ENCODE results near the gene TXNRD1.
A peak's percentile ranks its signal among the peaks of the same experiment; 100 is the strongest.

Gene TXNRD1

DNA sequence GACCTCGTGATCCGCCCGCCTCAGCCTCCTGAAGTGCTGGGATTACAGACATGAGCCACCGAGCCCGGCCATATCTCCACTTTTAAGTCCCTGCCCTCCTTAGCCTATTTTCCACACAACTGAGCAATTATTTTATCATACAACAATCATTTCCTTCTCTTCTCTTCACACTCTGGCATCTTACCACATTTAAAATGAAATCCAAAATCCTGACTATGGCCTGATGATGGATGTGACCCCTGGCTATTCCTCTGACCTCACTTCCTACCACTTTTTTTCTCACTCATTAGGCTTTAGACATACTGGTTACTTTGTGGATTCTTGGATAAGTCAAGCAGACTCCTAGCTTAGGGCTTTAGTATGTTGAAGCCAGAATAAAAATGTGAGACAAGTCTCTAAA is 66.1 kb downstream of the TXNRD1 start:
- TF ChIP-seq, protein P1, sequence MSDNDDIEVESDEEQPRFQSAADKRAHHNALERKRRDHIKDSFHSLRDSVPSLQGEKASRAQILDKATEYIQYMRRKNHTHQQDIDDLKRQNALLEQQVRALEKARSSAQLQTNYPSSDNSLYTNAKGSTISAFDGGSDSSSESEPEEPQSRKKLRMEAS (IDR thresholded peaks at IDR 0.05; ENCODE audit: low read depth, low read length), result no peak
- no peak for DNase-seq (ENCODE audit: low read depth)
- no peak overlapping the region for H3K4me3 ChIP-seq (ENCODE audit: low read depth, low read length)

DNA sequence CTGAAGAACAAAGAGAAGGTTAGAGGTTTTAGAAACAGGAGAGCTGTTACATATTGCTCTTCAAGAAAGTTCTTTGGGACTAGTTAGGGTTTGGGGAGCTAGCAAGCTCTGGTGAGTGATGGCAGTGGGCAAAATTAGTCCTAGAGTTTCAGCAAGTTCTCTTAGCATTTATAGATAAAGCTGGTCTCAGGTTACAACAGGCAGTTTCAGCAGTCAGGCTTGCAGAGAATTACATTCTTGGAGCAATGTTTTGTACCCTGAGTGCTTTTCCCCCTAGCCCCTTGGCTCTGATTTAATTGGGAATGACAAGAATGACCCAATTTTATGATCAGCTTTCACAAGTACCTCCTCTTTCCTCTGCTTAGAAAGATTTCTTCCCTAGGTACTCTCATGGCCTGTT is 66.5 kb downstream of the TXNRD1 start:
- H3K4me3 ChIP-seq (ENCODE audit: low read depth, low read length), result no peak overlapping the region
- no peak for TF ChIP-seq MYC (IDR thresholded peaks at IDR 0.05; ENCODE audit: low read depth, low read length)
- DNase-seq (ENCODE audit: low read depth), result no peak

DNA sequence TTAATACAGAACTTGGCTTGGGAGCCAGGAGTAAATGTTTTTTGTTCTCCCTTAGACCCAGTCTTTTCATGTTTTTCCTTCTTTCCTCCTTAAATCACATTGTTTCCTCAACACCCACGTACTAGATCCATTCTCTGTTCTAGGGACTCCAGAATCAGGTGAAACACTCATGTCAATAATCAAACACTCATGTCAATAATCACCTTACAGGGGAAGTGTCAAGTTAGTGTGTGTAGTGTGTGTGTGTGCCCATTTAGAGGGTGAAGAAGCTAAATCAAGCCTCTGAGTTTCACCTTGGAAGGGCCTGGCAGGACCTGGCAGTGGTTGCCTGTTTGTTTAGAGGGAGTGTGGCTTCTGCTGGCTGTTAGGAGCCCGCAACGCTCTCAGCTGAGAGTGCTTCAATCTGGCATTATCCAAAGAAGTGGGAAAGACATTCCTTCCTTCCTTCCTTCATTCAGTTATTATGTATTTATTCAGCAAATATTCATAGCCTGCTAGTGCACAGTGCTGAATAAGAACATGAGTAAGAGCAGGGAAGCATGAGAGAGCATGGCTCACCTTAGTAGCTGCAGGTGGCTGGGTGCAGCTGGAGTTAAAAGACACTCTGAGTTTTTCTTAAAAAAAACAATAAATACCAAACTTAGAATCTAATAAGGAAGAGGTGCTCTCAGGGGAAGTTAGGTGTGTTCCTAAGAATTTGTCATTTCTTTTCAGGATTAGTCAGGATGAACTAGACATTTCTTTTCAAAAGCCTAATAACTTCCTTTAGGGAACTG is 70.3 kb downstream of the TXNRD1 start:
- TF ChIP-seq MYC (IDR thresholded peaks at IDR 0.05; ENCODE audit: low read depth, low read length) (no peak), POLR2A (IDR thresholded peaks at IDR 0.05; ENCODE audit: extremely low read depth, insufficient read length) (no peak)
- TF ChIP-seq, protein P2, sequence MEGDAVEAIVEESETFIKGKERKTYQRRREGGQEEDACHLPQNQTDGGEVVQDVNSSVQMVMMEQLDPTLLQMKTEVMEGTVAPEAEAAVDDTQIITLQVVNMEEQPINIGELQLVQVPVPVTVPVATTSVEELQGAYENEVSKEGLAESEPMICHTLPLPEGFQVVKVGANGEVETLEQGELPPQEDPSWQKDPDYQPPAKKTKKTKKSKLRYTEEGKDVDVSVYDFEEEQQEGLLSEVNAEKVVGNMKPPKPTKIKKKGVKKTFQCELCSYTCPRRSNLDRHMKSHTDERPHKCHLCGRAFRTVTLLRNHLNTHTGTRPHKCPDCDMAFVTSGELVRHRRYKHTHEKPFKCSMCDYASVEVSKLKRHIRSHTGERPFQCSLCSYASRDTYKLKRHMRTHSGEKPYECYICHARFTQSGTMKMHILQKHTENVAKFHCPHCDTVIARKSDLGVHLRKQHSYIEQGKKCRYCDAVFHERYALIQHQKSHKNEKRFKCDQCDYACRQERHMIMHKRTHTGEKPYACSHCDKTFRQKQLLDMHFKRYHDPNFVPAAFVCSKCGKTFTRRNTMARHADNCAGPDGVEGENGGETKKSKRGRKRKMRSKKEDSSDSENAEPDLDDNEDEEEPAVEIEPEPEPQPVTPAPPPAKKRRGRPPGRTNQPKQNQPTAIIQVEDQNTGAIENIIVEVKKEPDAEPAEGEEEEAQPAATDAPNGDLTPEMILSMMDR (IDR thresholded peaks at IDR 0.05; ENCODE audit: low read depth, low read length), result no peak
- TF ChIP-seq, protein P1 (IDR thresholded peaks at IDR 0.05; ENCODE audit: low read depth, low read length), result no peak
- no peak for DNase-seq (ENCODE audit: low read depth)
- peak overlapping the region; percentile 73 for H3K4me3 ChIP-seq (ENCODE audit: low read depth, low read length)

DNA sequence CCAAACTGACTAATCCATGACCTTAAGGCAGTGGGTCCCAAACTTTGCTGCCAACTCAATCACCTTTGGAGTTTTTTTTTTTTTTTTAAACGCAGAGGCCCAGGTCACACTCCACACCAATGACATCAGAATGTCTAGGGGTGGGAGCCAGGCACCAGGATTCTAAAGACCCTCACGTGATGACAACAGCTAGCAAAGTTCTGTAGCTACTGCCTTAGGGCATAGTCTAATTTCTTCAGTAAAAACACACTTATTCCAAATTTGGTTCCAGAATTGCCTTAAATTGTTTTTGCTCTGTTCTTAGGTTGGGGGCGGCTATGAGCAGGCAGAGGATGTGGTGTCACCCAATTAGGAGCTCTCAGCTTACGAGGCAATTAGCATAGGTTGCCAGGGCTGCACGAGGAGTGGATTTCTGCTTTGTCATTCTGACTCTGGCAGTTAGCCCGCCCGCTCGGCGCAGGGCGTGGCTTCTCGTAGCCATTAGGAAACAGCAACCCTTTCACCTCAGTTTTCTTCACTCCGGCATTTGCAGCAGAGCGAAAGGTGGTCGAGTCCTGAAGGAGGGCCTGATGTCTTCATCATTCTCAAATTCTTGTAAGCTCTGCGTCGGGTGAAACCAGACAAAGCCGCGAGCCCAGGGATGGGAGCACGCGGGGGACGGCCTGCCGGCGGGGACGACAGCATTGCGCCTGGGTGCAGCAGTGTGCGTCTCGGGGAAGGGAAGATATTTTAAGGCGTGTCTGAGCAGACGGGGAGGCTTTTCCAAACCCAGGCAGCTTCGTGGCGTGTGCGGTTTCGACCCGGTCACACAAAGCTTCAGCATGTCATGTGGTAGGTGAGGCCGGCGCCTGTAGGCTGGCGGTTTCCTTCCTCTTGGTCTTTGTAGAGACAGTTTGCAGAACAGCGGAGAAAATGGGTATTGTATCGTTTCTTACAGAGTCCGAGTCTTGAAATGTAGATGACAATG is 71.2 kb downstream of the TXNRD1 start:
- peak; percentile 100 for DNase-seq (ENCODE audit: low read depth)
- TF ChIP-seq, protein P2 (IDR thresholded peaks at IDR 0.05; ENCODE audit: low read depth, low read length), result no peak
- TF ChIP-seq POLR2A (IDR thresholded peaks at IDR 0.05; ENCODE audit: extremely low read depth, insufficient read length) (peak; percentile 98), MYC (IDR thresholded peaks at IDR 0.05; ENCODE audit: low read depth, low read length) (peak; percentile 85)
- TF ChIP-seq, protein P1 (IDR thresholded peaks at IDR 0.05; ENCODE audit: low read depth, low read length), result peak; percentile 77
- H3K4me3 ChIP-seq (ENCODE audit: low read depth, low read length), result peak overlapping the region; percentile 73

DNA sequence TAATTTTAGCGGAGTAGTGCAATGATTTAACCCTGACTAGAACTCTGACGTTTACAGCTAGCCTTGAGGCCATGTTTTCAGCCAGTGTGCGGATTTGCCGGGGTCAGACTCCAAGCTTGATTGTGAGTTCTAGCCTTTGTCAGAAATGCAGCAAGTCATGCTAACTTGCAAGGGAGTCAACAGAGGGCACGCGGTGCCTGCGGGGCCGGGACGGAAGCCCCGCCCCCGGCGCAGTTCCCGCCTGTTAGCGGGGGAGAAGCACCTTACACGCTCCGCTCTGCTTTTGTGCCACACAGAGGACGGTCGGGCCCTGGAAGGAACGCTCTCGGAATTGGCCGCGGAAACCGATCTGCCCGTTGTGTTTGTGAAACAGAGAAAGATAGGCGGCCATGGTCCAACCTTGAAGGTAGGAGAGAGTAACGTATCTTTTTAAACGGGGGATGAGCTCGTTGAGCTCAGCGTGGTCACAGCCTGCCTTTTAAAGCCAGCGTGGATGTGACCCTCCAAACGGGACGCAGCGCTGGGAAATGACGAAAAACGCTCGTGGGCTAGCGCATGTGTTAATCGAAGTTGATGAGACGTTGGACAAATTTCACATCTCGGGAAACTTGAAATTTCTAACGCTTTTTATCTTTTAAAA is 73.2 kb downstream of the TXNRD1 start:
- H3K4me3 ChIP-seq (ENCODE audit: low read depth, low read length), result peak overlapping the region; percentile 73
- DNase-seq (ENCODE audit: low read depth), result peak; percentile 99
- TF ChIP-seq POLR2A (IDR thresholded peaks at IDR 0.05; ENCODE audit: extremely low read depth, insufficient read length) (peak; percentile 79), MYC (IDR thresholded peaks at IDR 0.05; ENCODE audit: low read depth, low read length) (peak; percentile 97)
- TF ChIP-seq, protein P1 (IDR thresholded peaks at IDR 0.05; ENCODE audit: low read depth, low read length), result peak; percentile 97
- TF ChIP-seq, protein P2 (IDR thresholded peaks at IDR 0.05; ENCODE audit: low read depth, low read length), result no peak

DNA sequence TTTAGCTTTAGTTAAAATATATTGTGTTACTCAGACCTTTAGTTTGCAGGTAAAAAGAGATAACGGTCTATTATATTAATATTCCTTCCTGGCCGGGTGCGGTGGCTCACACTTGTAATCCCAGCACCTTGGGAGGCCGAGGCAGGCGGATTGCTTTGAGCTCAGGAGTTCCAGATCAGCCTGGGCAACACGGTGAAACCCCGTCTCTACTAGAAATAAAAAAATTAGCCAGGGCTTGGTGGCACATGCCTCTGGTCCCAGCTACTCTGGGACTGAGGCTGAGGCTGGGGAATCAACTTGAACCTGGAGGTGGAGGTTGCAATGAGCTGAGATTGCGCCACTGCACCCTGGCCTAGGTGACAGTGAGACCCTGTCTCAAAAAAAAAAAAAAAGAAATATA is 74.7 kb downstream of the TXNRD1 start:
- TF ChIP-seq MYC (IDR thresholded peaks at IDR 0.05; ENCODE audit: low read depth, low read length), result no peak
- TF ChIP-seq, protein P1 (IDR thresholded peaks at IDR 0.05; ENCODE audit: low read depth, low read length), result no peak
- no peak for TF ChIP-seq POLR2A (IDR thresholded peaks at IDR 0.05; ENCODE audit: extremely low read depth, insufficient read length)
- TF ChIP-seq, protein P2 (IDR thresholded peaks at IDR 0.05; ENCODE audit: low read depth, low read length), result no peak
- no peak for DNase-seq (ENCODE audit: low read depth)
- H3K4me3 ChIP-seq (ENCODE audit: low read depth, low read length), result peak overlapping the region; percentile 73
